ENCODE results near the gene LGALS12. TPM values are rescaled to one million over a fixed set of nuclear protein-coding genes. Genes with fewer than 3 reads are reported as not detected.

Gene LGALS12
- polyA plus RNA-seq, 3 donors, result 6.8 to 16.3 (median 13.5) TPM

GRCh38 chr11:63518548-63518947 is 12.7 kb downstream of the LGALS12 start:
- Histone ChIP-seq H3K27ac (ENCODE audit: low read depth in 1 of 2, low read length in 2 of 2) (no peak overlapping the region), H3K27me3 (ENCODE audit: control insufficient read depth in 2 of 2, insufficient read depth in 2 of 2, low read length in 2 of 2) (no peaks in the 10 kb centered on the region), H4K20me1 (ENCODE audit: insufficient read depth, low read length) (no peaks in the 10 kb centered on the region), H2AFZ (ENCODE audit: insufficient read depth, low read depth, low read length, poor library complexity, severe bottlenecking) (no peak overlapping the region), H3K4me3 (replicated peaks in 1 of 3; ENCODE audit: low read depth in 2 of 3, low read length in 3 of 3) (no peak overlapping the region), H3K9me3 (replicated peaks in 1 of 2; ENCODE audit: control insufficient read depth in 1 of 2, insufficient read depth in 1 of 2, low read length in 2 of 2) (peaks cover 0 to 9% of the 10 kb centered on the region in 2 donors), H3K36me3 (replicated peaks in 1 of 2; ENCODE audit: control insufficient read depth in 1 of 2, insufficient read depth in 2 of 2, low read length in 2 of 2) (peaks cover 25 to 28% of the 10 kb centered on the region in 2 donors), H3K79me2 (ENCODE audit: insufficient read depth, low read length) (no peaks in the 10 kb centered on the region), H3K9ac (ENCODE audit: insufficient read depth, low read length, poor library complexity, severe bottlenecking) (no peak overlapping the region), H3K4me1 (ENCODE audit: control insufficient read depth in 1 of 2, insufficient read depth in 2 of 2, low read length in 2 of 2) (no peaks in the 10 kb centered on the region), H3K4me2 (replicated peaks; ENCODE audit: extremely low read depth, low read length, poor library complexity, severe bottlenecking) (no peak overlapping the region)
- Mint-ChIP-seq H3K4me1 (peaks cover 10% of the 10 kb centered on the region), H3K36me3 (peaks cover 23 to 58% of the 10 kb centered on the region in 2 donors), H3K9me3 (peaks cover under 1 to 20% (median 8%) of the 10 kb centered on the region in 7 donors), H3K27me3 (ENCODE audit: low read depth in 3 of 3) (peaks cover 0 to 2% (median 0%) of the 10 kb centered on the region in 3 donors), H3K27ac (no peak overlapping the region), H3K4me3 (no peak overlapping the region)
- no peak for DNase-seq
- intact Hi-C loops (cut with micrococcal nuclease), result no loop called here
- TF ChIP-seq CTCF (IDR thresholded peaks at IDR 0.05), result no peak
- no CpG with 5 or more reads among the region's 1 CpG for WGBS (ENCODE audit: insufficient coverage)

DNA sequence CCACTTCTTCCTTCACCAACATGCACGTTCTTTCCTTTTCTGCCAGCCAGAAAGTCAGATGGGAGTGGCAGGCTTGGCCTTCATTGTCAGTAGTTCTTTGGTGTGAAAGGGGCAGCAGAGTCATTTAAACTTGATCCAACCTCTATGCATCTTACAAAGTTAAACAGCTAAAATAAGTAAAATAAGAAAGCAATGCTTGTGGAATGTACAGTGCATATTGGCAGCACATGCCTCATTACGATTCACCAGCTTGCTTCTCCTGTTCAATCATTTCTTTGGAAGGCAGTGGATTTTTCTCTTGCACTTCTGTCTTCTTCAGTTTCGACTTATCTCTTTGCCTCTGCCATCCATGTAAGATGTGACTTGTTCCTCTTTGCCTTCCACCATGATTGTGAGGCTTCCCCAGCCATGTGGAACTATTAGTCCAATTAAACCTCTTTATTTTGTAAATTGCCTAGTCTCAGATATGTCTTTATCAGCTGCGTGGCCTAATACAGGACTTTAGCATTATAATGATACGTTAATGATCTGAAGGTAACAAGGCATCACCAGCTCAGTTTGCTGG is 14.8 kb downstream of the LGALS12 start:
- intact Hi-C loops (cut with micrococcal nuclease), result no loop called here
- TF ChIP-seq CTCF (IDR thresholded peaks at IDR 0.05), result no peak
- Histone ChIP-seq H3K79me2 (ENCODE audit: insufficient read depth, low read length) (no peaks in the 10 kb centered on the region), H3K27ac (ENCODE audit: low read depth in 1 of 2, low read length in 2 of 2) (no peak overlapping the region), H3K9me3 (replicated peaks in 1 of 2; ENCODE audit: control insufficient read depth in 1 of 2, insufficient read depth in 1 of 2, low read length in 2 of 2) (peaks cover 0 to 14% of the 10 kb centered on the region in 2 donors), H3K4me1 (ENCODE audit: control insufficient read depth in 1 of 2, insufficient read depth in 2 of 2, low read length in 2 of 2) (no peaks in the 10 kb centered on the region), H3K27me3 (ENCODE audit: control insufficient read depth in 2 of 2, insufficient read depth in 2 of 2, low read length in 2 of 2) (no peaks in the 10 kb centered on the region), H4K20me1 (ENCODE audit: insufficient read depth, low read length) (no peaks in the 10 kb centered on the region), H3K4me2 (replicated peaks; ENCODE audit: extremely low read depth, low read length, poor library complexity, severe bottlenecking) (no peak overlapping the region), H3K4me3 (replicated peaks in 1 of 3; ENCODE audit: low read depth in 2 of 3, low read length in 3 of 3) (no peak overlapping the region), H3K36me3 (replicated peaks in 1 of 2; ENCODE audit: control insufficient read depth in 1 of 2, insufficient read depth in 2 of 2, low read length in 2 of 2) (peaks cover 16 to 17% of the 10 kb centered on the region in 2 donors), H2AFZ (ENCODE audit: insufficient read depth, low read depth, low read length, poor library complexity, severe bottlenecking) (no peak overlapping the region), H3K9ac (ENCODE audit: insufficient read depth, low read length, poor library complexity, severe bottlenecking) (no peak overlapping the region)
- Mint-ChIP-seq H3K27ac (no peak overlapping the region), H3K27me3 (ENCODE audit: low read depth in 3 of 3) (peaks cover 0 to 3% (median 0%) of the 10 kb centered on the region in 3 donors), H3K4me1 (peaks cover 10% of the 10 kb centered on the region), H3K36me3 (peaks cover 19 to 52% of the 10 kb centered on the region in 2 donors), H3K4me3 (no peak overlapping the region), H3K9me3 (peaks cover 6 to 32% (median 14%) of the 10 kb centered on the region in 7 donors)
- WGBS (ENCODE audit: insufficient coverage), result 100% methylated on average over 2 of the region's 5 CpGs
- no peak for DNase-seq

All from CD14-positive monocyte (primary cell).